ENCODE results near the gene DGAT2. TPM values are rescaled to one million over a fixed set of nuclear protein-coding genes. Genes with fewer than 3 reads are reported as not detected.

Gene DGAT2
- total RNA-seq, 1 donor from 2014 or later: 24.0 TPM

DNA sequence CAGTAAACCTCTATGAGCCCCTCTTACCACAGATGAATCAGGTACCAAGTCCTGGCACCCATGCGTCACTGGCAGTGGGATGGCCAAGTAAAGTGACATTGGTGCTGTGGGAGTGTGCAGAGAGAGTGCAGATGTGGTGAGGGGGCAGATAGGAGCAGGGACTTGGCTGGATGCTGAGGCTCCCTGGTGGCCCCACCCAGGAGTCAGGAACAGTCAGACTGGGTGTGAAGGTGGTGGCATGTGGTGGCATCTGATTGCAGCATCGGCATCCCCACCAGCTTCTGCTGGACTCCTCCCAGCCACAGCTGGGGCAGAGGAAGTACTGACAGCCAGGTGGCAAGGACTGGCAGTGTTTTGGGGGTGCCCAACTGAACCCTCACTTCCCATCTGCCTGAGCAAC, 11.4 kb downstream of the DGAT2 start:
- no peak for DNase-seq (ENCODE audit: low spot score)

DNA sequence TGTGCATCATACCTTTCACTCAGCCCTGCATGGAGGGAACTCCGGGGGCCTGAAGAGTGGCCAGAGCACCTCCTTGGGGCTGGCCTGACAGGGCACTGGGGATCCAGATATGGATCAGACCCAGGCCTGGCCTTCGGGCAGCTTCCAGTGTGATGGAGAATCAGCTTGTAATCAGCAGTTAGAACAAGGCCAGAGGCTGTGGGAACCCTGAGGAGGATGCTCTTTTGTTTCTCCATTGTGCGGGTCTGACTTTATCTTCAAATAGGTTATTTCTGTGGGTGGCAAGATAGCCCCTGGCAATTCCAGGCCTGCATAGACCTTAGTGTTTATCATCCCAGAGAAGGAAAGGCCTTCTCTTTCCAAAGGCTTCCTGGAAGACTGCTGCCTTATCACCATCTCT, 12.3 kb downstream of the DGAT2 start:
- DNase-seq (ENCODE audit: low spot score): no peak

- DNase-seq (ENCODE audit: low spot score): no peak
Observed at GRCh38 chr11:75781296-75781695, 12.7 kb downstream of the DGAT2 start.

GRCh38 chr11:75781831-75782230, 13.3 kb downstream of the DGAT2 start:
- DNase-seq (ENCODE audit: low spot score): no peak

GRCh38 chr11:75782540-75783263, 14.1 kb downstream of the DGAT2 start:
- DNase-seq (ENCODE audit: low spot score): no peak

DNA sequence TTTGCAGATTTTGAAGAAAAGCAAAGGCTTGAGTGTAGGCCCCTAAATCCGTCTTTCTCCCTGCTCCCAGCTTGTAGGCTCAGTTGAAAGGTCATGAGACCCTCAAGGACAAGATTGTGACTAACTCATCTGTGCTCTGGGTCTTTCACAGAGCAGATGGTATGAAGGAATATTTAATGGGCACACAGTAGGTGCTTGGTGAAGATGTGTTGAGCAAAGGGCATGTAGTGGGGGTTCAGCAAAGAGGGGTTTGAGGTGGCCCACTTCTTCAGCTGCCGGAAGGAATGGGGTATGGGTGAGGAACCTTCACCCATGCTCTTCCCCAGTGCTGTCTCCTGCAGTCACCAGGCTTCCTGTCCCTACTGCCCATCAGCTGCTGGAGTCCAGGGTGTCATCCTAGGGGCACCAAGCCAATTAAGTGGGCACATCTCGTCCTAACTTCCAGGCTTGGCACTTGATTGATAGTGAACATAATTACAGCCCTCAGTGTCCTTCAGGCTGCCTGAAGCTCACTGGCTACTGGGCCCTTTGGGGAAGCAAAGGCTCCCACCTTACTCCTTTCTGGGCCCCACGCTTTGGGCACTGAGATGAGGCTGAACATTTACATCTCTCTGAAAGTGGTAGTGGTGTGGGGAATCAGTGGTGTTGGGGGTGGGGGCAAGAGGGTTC, 15.0 kb downstream of the DGAT2 start:
- DNase-seq (ENCODE audit: low spot score): no peak

GRCh38 chr11:75784085-75784478, 15.5 kb downstream of the DGAT2 start:
- DNase-seq (ENCODE audit: low spot score): no peak

DNA sequence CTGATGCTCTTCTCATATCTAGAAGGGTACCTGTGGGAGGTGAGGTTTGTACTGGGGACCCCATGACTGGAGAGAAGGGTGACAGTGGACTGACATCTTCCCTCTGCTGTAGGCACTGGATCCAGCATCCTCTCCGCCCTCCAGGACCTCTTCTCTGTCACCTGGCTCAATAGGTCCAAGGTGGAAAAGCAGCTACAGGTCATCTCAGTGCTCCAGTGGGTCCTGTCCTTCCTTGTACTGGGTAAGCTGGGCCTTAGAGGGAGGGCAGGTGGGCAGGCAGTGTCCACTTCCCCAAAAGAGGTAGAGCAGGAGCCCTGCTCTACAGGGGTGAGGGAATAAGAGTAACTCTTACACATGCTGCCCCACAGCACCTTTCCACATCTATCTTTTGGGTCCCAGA, 15.9 kb downstream of the DGAT2 start:
- DNase-seq (ENCODE audit: low spot score): no peak

DNA sequence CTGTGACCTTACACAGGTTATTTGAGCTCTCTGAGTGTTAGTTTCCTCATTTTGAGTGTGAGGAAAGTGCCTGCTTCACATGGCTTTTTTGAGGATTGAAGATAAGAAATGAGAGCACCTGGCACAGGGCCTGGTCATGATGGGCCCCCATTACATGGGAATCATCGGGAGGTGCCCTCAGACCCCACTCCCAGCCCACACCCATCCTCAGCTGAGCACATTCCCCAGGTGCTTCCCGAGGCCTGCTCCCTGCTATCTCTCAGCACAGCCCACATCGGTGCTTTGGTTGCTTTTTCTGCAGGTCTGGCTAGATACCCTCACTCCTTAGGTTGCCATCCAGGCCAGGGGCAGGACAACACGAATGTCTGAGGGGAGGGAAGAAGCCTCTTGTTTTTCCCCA, 16.6 kb downstream of the DGAT2 start:
- DNase-seq (ENCODE audit: low spot score): no peak

GRCh38 chr11:75786101-75786736, 17.6 kb downstream of the DGAT2 start:
- DNase-seq (ENCODE audit: low spot score): peak; percentile 71

- DNase-seq (ENCODE audit: low spot score): no peak
Observed at GRCh38 chr11:75789521-75789920, 20.9 kb downstream of the DGAT2 start.

- DNase-seq (ENCODE audit: low spot score): no peak
Observed at GRCh38 chr11:75790986-75791385, 22.4 kb downstream of the DGAT2 start.

GRCh38 chr11:75792127-75792731, 23.7 kb downstream of the DGAT2 start:
- DNase-seq (ENCODE audit: low spot score): no peak

- DNase-seq (ENCODE audit: low spot score): no peak
Observed at GRCh38 chr11:75792997-75793800, 24.6 kb downstream of the DGAT2 start.

DNA sequence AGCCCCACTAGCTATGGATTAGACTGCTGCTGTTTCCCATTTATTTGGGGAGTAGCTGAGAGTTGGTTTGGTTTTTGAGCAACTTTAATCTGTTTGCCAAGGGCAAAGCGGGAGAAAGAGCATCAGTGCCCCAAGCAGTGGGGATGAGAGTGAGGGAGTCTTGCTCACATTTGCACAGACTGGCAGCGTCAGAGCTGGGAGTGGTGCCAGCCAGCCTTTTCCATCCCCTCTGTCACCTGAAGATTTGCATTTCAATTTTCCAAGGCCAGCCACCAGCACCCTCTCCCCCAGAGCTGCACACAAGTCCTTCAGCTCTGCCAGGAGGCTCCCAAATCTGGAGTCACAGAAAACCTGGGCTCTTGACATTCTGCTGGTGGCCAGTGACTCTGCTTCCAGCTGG, 25.4 kb downstream of the DGAT2 start:
- no peak for DNase-seq (ENCODE audit: low spot score)

GRCh38 chr11:75795276-75796090, 26.9 kb downstream of the DGAT2 start:
- no peak for DNase-seq (ENCODE audit: low spot score)

DNA sequence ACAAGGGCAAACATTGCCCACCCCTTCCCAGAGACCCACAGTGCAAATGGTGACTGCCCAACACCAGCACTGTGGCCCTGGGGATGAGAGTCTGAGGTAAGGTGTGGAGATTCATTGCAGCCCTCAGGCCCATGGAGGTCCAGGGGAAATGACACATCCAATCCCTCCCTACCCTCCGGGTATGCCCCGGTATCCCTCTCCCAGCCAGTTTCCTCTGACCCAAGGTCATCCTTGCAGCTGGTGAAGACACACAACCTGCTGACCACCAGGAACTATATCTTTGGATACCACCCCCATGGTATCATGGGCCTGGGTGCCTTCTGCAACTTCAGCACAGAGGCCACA, 27.5 kb downstream of the DGAT2 start:
- DNase-seq (ENCODE audit: low spot score): no peak

DNA sequence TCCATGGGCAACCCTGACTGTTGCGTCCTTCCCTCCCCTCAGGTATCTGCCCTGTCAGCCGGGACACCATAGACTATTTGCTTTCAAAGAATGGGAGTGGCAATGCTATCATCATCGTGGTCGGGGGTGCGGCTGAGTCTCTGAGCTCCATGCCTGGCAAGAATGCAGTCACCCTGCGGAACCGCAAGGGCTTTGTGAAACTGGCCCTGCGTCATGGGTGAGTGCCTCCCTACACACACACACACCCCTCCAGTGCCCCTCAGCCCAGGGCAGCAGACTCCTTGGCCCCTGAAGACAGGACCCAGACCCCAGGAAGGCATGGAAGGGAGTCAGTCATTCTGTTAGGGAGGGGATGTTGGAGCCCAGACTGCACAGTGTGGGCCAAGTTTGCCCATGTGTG, 28.5 kb downstream of the DGAT2 start:
- DNase-seq (ENCODE audit: low spot score): no peak

- no peak for DNase-seq (ENCODE audit: low spot score)
Observed at GRCh38 chr11:75797792-75798191, 29.2 kb downstream of the DGAT2 start.

GRCh38 chr11:75800136-75800675, 31.6 kb downstream of the DGAT2 start:
- no peak for DNase-seq (ENCODE audit: low spot score)

Data from ureter (tissue), 1 donor.